Keratinocyte (primary cell): ENCODE results near the gene ADARB2.

Experiments used
- CTCF ChIP-seq, 3 experiments: IDR thresholded peaks in 1 of 3; conservative IDR thresholded peaks in 1 of 3; optimal IDR thresholded peaks in 1 of 3; 2 replicates in 2 of 3; 3 replicates in 1 of 3; pipeline versions ENCODE3 to v1.5.1; 2011; ENCODE audit warnings: low read length in 3 of 3, mild to moderate bottlenecking in 3 of 3, moderate library complexity in 2 of 3, control low read depth in 1 of 3, inconsistent platforms in 1 of 3; ENCODE audit not compliant: insufficient read depth in 2 of 3; ENCODE audit errors: extremely low read depth in 1 of 3
- EZH2 ChIP-seq: IDR thresholded peaks from one replicate; pipeline ENCODE4 v1.6.1; 2012; ENCODE audit warnings: inconsistent platforms, mild to moderate bottlenecking, low read length, moderate library complexity

- TF ChIP-seq EZH2 = no peak
- TF ChIP-seq CTCF (optimal IDR thresholded peaks at IDR 0.05 in 1 of 3, IDR thresholded peaks at IDR 0.05 in 1 of 3, conservative IDR thresholded peaks at IDR 0.05 in 1 of 3; ENCODE audit: extremely low read depth in 1 of 3, insufficient read depth in 2 of 3, low read length in 3 of 3) = no peak
These were observed 337.8 kb downstream of the ADARB2 start for GRCh38 chr10:1399431-1400100.
